Ovary (tissue), 9 donors: ENCODE measurements around the gene NOS3. TPM values are rescaled to one million over a fixed set of nuclear protein-coding genes. Genes with fewer than 3 reads are reported as not detected.
"Not testable (repeated sequence)": the region's sequence is repeated elsewhere in the genome, so short reads cannot be mapped to it uniquely, and the experiment has no call there.

ENCODE experiments used
- DNase-seq, 5 donors: peaks; one replicate each; pipeline ENCODE4 v3.0.0-alpha.2; 2019 to 2020
- H3K27ac ChIP-seq, 2 donors: fragments of 200-600 bp; one replicate each; pipeline versions ENCODE4 v1.5.1 to v1.8.0; 2019 to 2022
- H3K27me3 ChIP-seq: fragments of 200-600 bp; one replicate; pipeline ENCODE4 v1.8.0; 2022
- H3K36me3 ChIP-seq: fragments of 200-600 bp; sonication (generic); one replicate; pipeline ENCODE4 v1.5.1; 2019
- H3K4me1 ChIP-seq: one replicate; pipeline ENCODE4 v1.8.1; 2013; ENCODE audit warnings: mild to moderate bottlenecking, moderate library complexity; ENCODE audit not compliant: insufficient read depth
- H3K4me3 ChIP-seq: fragments of 200-600 bp; sonication (generic); one replicate; pipeline ENCODE4 v1.5.1; 2017
- H3K9me3 ChIP-seq, 2 donors: fragments of 200-600 bp in 1 of 2; sonication (generic) in 1 of 2; one replicate each; pipeline versions ENCODE4 v1.5.1 to v1.8.1; 2013 to 2019; ENCODE audit warnings: mild to moderate bottlenecking in 1 of 2, moderate library complexity in 1 of 2
- CTCF ChIP-seq, 3 donors: fragments of 450-650 bp in 2 of 3; fragments of 200-600 bp in 1 of 3; IDR thresholded peaks; one replicate each; pipeline versions ENCODE4 v1.5.1 to v1.8.0; 2016 to 2022; ENCODE audit warnings: antibody characterized with exemption in 3 of 3, mild to moderate bottlenecking in 1 of 3
- EP300 ChIP-seq: sonication (generic); formaldehyde crosslinking; IDR thresholded peaks from one replicate; pipeline ENCODE4 v1.6.1; 2017; ENCODE audit warnings: antibody characterized with exemption
- POLR2A ChIP-seq: fragments of 450-650 bp; IDR thresholded peaks from one replicate; pipeline ENCODE4 v1.6.1; 2017; ENCODE audit warnings: antibody characterized with exemption, mild to moderate bottlenecking, moderate library complexity
- WGBS, 3 donors: extraction: QIAGEN DNeasy Blood & Tissue Kit in 1 of 3; methylation state at CpG; one replicate each; pipeline versions ENCODE4 v1.1.5 to v1.1.7; 2013 to 2017; 5-methylcytosine and 5-hydroxymethylcytosine counted together
- intact Hi-C, 4 donors: fragments of 100-400 bp; cut with DNase I; formaldehyde crosslinking; loops; one replicate each; pipeline versions ENCODE4 v1.11.0 to v1.15.1; 2022 to 2023
- polyA plus RNA-seq, 2 donors: library from polyadenylated mRNA; stranded (reverse); fragments of 200-250 nt in 1 of 2; fragments of 350-450 nt in 1 of 2; fragmentation: Illumina TruSeq in 1 of 2; extraction: RNeasy Lipid Tissue Mini Kit (QIAGEN cat#74804) in 1 of 2; gene quantifications; one replicate each; pipeline ENCODE4 v1.2.3, GENCODE V29; 2013 to 2014
- total RNA-seq, 7 donors: library from RNA; depleted of rRNA in 2 of 7; stranded (reverse); fragments of >200 nt in 2 of 7; fragmentation: NEBNext Ultra II Directional in 3 of 7; extraction: Animal tissue kit (Norgen Biotek cat#: 25700) in 3 of 7; gene quantifications; one replicate each; pipeline versions ENCODE4 v1.1.0 to v1.2.4, GENCODE V29; 2016 to 2023
- donor health status: DM: no; HTN: no; CAD: no; lungs with moderate emphysema.
- donor health status: DM: no; HTN: no; CAD: no.
- donor health status: Bipolar disorder and iron deficiency.
- donor health status: DM: yes; HTN: yes; CAD: no.
- donor health status: DM: no; HTN: no; CAD: no.
- donor health status: DM: yes; HTN: yes; CAD: no.

NOS3 gene
- total and polyA plus RNA-seq, 9 donors = 1.0 to 26.0 (median 5.4) TPM

GRCh38 chr7:151023232-151023631 lies 32.4 kb downstream of the NOS3 start:
- DNase-seq = no peak
- 76 to 85% (median 80%) methylated on average over 10 of the region's 10 CpGs for WGBS, 3 donors
- TF ChIP-seq EP300 = no peak
- TF ChIP-seq POLR2A = no peak
- no peak for TF ChIP-seq CTCF (IDR thresholded peaks at IDR 0.05)
- peaks cover 1% of the 10 kb centered on the region for H3K4me1 ChIP-seq
- no peaks in the 10 kb centered on the region for H3K9me3 ChIP-seq
- no peak overlapping the region for H3K27ac ChIP-seq
- no peaks in the 10 kb centered on the region for H3K36me3 ChIP-seq
- intact Hi-C loops = no loop called here
- H3K27me3 ChIP-seq = no peaks in the 10 kb centered on the region
- no peak overlapping the region for H3K4me3 ChIP-seq

- intact Hi-C loops = no loop called here
- Histone ChIP-seq H3K27ac (no peak within 1 kb of the TSS), H3K9me3 (no peaks in the 10 kb centered on the region), H3K4me1 (peaks cover 4% of the 10 kb centered on the region), H3K4me3 (no peak within 1 kb of the TSS), H3K27me3 (no peaks in the 10 kb centered on the region), H3K36me3 (no peaks in the 10 kb centered on the region)
- 66 to 79% (median 77%) methylated on average over 4 of the region's 4 CpGs for WGBS, 3 donors
- no peak for DNase-seq
- TF ChIP-seq CTCF (IDR thresholded peaks at IDR 0.05) (no peak), EP300 (no peak)
Observed at GRCh38 chr7:151024435-151025056, 33.7 kb downstream of the NOS3 start, which contains the start of gene ATG9B. ATG9B (minus strand) TSS chr7:151024494; CDS start chr7:151024423, 71 bp downstream.

GRCh38 chr7:151025924-151026671 lies 35.3 kb downstream of the NOS3 start:
- no peaks in the 10 kb centered on the region for H3K36me3 ChIP-seq
- TF ChIP-seq EP300 (no peak), CTCF (IDR thresholded peaks at IDR 0.05) (no peak), POLR2A (no peak)
- 83 to 87% (median 83%) methylated on average over 4 of the region's 4 CpGs for WGBS, 3 donors
- H3K4me1 ChIP-seq = peaks cover 4% of the 10 kb centered on the region
- H3K27ac ChIP-seq = no peak overlapping the region
- H3K27me3 ChIP-seq = no peaks in the 10 kb centered on the region
- DNase-seq = no peak
- H3K9me3 ChIP-seq = no peaks in the 10 kb centered on the region
- intact Hi-C loops = no loop called here
- H3K4me3 ChIP-seq = no peak overlapping the region

- intact Hi-C loops, H3K4me3 ChIP-seq: not testable (repeated sequence)
- 40 to 46% (median 43%) methylated on average over 19 of the region's 19 CpGs for WGBS, 3 donors
Observed at GRCh38 chr7:151026771-151027727, 36.2 kb downstream of the NOS3 start.

GRCh38 chr7:151027728-151028130 lies 36.9 kb downstream of the NOS3 start:
- intact Hi-C loops = loop anchor here in 1 of 4 donors (2.0 kb wide), 1 partner anchor 59 kb away; the partner anchor contains the start of gene AGAP3
- Histone ChIP-seq H3K4me3 (peak overlapping the region; percentile 82), H3K27ac (peak overlapping the region in 1 of 2 donors; percentile 74)
- H3K36me3 ChIP-seq, DNase-seq, H3K9me3 ChIP-seq, H3K27me3 ChIP-seq, H3K4me1 ChIP-seq: not testable (repeated sequence)
- WGBS, 3 donors = 8 to 17% (median 14%) methylated on average over 16 of the region's 16 CpGs

More at GRCh38 chr7:151026771-151027727, 36.2 kb downstream of the NOS3 start:
- DNase-seq, H3K9me3 ChIP-seq, H3K27ac ChIP-seq, H3K36me3 ChIP-seq, H3K27me3 ChIP-seq, H3K4me1 ChIP-seq: not testable (repeated sequence)
